RCC 7860 (cell line): ENCODE results near the gene SAP25.
"Not testable (repeated sequence)": the region's sequence is repeated elsewhere in the genome, so short reads cannot be mapped to it uniquely, and the experiment has no call there.

Experiments
- DNase-seq: peaks from one replicate; pipeline ENCODE4 v3.0.0-alpha.2; 2015; ENCODE audit warnings: low spot score
- FAIRE-seq: peaks from 2 replicates; lab custom pipeline; 2012; peaks lifted over from hg19 to GRCh38; lab: Jason Lieb, UNC

SAP25 gene

DNA sequence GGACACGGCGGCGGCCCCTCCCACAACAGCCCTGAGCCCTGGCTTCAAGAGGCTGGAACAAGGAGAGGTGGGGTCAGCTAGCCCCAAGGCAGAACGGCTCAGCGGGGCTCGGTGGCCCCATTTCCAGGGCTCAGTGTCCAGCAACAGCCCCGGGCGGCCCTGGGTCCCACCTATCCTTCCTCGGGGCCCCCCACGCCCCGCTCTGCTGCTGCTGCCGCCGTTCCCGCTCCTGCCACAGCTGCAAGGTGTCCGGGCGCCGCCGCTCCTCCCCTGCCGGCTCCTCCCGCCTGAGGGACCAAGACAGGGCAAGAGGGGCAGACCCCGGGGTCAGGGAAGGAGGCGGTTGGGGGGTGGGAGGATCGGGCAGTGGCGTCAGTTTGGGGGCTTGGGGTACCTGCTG, 3.4 kb upstream of the SAP25 start:
- no peak for FAIRE-seq

DNA sequence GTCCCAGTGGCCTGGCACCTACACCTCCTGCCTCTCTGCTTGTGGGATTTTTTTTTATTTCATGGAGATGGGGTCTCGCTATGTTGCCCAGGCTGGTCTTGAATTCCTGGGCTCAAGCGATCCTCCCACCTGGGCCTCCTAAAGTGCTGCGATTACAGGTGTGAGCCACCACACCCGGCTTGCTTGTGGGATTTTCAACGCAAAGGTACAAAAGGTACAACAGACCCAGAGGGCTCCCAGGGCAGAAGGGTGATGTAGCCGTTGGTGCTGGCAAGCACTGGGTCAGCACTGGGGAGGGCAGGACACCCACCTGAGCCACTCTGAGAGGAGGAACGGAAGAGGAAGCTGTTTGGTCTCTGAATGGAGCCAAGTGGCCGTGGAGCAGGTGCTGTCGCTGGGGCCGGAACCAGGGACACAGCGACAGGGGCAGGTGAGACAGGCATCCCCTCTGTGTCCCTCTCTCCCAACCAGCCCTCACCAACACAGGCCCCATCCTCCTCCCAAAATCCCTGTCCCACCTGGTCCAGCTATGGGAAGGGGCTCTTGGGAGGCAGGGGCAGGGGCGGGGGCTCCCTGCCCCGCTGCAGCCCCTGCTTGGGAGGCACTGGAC, 2.8 kb upstream of the SAP25 start:
- no peak for FAIRE-seq

More for the DNA sequence above, 3.4 kb upstream of the SAP25 start:
- DNase-seq: no peak

DNA sequence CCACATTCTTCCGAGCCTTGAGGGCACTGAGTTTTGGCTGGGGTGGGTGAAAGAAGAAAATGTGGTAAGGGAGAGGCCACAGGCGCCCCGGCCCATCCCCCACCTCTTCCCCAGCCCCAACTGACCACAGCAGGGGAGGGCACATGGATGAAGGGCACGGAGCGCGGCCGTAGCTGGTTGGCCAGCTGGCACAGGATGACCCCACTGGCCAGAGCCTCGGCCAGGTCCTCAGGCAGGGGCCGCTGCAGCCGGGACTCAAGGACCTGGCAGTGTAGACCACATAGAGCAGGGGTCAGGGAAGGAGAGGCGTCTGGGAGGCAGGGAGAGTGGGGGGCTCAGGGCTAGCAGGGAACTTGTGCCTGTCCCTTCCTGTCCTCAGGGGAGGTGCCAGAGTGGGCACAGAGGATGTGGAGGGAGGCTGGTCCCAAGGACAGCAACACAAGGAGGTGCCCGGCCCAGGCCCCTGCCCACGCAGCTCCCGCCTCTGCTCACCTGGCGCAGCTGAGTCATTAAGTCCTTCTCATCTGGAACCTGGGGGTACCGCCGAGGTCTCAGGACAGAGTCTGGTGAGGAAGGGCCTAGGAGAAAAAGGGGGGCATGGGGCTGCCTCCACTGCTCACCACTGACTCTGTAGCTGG, 2.2 kb upstream of the SAP25 start:
- no peak for DNase-seq
- no peak for FAIRE-seq

More for the DNA sequence above, 2.8 kb upstream of the SAP25 start:
- DNase-seq: no peak

DNA sequence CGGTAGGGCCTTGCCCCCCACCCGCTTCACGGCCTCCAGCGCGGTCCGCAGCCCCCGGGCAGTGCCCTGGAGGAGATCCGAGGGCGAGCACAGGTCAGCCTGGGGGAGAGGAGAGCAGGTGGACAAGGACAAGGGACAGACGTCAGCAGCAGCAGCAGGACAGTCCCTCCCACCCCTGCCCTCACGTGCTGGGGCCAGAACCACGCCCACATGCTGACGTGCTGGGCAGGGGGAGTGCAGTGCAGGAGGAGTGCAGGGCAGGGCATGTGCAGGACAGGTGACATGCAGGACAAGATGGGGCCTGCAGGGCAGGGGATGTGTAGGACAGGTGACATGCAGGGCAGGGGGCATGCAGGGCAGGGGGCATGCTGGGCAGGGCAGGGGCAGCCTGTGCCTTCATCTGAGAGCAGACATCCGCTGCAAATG, 1.5 kb upstream of the SAP25 start:
- DNase-seq (no peak), FAIRE-seq (no peak)

DNA sequence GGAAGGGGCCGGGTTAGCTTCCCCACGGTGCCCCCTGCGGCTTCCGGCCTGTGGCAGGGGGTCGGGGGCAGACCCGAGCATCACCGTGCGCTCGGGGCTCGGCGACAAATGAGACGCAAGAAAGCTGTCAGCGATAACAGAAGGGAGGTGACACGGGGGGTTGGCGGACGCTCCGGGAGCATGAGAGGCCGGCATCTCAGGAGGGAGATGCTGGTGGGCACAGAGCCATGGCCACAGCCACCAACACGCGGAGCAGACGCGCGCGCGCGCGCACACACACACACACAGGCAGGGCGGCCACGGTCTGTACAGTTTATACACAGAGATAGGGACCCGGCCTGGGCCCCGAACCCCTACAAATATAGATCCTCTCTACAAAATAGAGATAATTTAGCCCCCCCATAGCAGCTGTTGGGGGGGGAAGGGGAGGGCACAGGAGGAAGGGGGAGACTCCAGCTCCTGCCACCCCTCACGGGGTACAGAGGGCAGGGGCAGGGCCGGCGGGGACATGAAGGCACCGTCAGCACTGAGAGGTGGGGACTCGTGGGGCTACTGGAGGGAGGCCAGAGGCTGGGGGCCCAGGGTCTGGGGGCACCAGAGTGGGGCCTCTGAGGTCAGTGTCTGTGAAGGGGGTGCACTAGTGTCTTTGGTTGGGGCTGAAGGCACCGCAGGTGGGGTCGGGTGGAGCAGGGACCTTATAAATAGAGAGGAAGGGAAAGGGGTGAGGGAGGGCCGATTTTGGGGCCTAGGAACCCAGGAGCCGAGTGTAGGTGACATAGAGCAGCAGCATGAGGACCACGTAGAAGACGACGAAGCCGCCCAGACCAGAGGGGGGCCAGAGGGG, 884 bp upstream of the SAP25 start:
- DNase-seq: no peak
- FAIRE-seq: no peak

DNA sequence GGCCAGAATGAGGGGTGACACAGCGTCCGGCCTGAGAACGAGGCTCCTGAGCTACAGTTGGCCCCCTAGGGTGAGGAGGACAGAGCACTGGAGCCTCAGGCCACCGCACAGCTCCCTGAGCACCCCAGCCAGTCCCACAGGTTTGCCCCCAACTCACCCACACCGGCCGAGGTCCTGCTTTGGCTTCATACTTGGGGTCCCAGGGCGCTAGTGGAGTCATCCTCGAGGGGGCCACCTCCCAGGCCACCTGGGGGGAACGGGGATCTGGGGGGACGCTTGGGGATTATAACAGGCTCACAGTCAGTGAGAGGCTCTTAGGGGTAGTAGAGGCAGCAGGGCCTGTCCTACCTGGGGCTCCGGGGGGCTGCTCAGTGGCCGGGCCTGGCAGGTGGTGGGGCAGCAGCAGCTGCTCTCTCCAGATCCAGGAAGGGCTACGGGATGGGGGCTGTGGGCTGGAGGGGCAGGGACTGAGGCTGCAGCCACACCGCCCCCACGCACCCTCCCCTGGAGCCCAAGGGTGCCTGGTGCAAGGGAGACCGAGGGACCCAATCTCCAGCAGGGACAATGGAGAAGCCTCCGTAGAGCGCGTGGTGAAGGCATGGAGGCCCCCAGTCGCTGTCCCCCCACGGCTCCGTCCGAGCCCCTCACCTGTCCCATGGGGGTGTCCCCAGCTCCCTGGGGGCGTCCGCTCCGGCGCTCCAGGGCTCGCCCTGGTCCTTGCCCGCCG, 588 bp downstream of the SAP25 start:
- DNase-seq (no peak), FAIRE-seq (no peak)

DNA sequence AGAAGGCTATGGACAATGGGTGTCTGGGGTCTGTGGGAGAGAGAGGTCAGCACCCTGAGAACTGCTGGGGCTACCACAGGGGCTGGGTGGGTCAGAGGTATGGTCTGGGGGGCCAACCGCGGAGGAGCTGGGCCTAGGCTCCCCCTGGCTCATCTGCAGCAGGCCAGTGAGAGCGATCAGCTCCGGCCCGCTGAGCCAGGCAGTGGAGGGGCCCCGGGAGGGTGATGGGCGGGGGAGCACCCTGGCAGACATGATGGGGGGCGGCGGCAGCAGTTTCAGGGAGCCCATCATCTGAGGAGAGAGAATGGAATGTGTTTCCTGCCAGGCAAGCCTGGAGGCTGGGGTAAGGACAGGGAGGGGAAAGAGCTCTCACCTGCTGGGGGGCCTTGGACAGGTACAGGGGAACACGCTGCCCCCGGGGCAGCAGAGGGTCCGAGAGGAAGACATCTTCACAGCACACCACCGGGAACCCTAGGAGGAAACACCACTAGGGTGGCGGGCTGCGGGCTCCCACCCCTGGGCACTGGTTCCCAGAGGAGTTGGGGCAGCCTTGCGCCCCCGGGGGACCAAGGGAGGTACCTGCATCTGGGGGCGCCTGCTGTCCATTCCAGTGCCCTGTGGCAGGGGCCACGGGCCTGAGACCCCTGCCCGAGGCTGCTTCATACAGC, 1.3 kb downstream of the SAP25 start:
- FAIRE-seq: no peak
- DNase-seq: no peak

DNA sequence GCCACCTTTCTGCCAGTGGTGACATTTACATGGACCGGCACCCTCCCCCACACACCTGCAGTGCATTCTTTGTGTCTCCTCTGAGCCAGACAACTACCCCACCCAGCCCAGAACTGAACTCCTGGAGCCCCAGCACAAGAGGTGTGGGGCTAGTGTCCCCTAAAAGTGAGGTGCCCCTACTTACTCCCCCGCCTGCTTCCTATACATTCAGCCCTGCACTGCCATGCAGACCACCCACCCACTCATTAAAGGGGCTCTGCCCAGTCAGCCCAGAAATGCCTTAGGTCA, 1.9 kb downstream of the SAP25 start:
- no peak for FAIRE-seq
- DNase-seq: no peak

DNA sequence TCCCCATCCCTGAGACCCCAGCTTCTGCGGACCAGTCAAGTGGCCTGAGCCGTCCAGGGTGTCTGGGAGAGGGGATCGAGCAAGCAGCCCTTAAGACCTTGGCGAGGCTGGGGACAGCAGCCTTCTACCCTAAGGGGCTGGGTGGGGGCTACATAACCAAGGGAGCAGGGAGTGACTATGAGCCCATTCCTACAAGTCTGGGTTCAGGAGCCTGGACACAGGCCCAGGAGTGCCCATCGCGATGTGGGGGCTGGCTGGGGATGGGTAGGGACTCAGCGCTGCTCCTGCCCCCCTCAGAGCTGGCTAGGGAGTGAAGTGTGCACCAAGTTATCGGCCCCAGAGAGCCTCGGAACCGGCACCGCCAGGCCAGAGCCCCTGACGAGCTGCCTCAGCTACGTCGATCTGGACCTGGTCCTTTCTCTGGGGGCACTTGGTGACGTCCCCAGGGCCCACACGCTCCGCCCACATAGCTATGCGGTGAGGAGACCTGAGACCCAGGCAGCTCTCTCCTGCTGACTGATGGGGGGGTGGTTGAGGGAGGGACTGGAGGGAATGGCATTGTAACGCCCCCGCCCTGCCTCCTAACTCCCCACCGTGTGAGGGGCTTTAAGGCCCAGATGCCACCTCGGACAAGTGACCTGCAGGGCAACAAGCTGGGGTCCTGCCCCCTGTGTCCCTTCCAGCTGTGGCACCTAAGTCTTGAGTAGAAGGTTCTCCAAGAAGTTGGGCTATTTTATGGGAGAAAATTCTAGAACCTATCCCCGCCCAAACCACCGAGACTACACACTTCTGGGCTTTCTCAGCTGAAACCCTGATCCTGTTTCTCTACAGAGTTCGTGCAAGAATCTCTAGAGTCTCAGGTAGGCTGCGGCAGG, 2.5 kb downstream of the SAP25 start:
- DNase-seq: no peak
- no peak for FAIRE-seq

DNA sequence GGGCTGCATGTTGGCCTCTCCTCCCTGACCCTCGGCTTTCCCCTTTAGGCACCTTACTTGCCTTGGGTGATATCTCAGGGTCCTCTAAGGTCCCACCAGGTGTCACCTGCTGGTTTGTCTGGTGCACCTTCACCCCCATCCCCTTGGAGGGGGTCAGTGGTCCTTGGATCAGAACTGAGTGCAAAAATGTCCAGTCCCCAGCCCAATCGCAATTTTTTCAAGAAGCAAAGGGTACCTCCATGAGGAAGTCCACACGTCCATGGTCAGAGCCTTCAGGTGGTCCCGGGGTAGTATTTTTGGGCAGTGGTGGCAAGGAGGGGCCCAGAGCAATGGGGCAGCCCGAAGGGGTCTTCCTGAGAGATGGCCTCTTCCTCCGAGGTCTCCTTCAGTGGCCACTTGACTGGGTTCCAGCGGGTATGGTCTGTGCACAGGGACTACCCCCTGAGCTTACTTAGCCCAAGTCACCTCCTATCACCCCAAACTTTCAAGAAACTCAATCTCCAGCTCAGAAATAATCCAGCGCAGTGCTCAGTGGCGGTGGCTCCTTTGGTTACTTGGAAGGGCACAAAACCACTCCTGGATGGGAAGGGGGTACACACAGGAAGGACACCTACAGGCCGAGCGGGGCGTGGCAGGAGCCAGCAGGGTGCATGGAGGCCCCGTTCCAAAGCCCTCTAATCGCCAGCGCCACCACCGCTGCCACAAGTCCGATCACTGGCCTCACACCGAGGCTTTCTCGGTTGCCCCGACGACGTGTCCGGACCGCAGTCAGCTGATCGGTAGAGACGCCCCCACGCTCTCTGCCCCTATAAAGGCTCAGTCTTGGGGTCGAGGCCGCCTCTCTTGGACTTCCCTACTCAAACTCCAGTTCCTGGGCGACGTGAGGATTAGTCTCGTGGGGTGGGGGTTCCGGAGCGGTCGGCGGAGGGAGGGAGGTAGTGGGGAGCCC, 4.5 kb downstream of the SAP25 start:
- no peak for FAIRE-seq
- no peak for DNase-seq

DNA sequence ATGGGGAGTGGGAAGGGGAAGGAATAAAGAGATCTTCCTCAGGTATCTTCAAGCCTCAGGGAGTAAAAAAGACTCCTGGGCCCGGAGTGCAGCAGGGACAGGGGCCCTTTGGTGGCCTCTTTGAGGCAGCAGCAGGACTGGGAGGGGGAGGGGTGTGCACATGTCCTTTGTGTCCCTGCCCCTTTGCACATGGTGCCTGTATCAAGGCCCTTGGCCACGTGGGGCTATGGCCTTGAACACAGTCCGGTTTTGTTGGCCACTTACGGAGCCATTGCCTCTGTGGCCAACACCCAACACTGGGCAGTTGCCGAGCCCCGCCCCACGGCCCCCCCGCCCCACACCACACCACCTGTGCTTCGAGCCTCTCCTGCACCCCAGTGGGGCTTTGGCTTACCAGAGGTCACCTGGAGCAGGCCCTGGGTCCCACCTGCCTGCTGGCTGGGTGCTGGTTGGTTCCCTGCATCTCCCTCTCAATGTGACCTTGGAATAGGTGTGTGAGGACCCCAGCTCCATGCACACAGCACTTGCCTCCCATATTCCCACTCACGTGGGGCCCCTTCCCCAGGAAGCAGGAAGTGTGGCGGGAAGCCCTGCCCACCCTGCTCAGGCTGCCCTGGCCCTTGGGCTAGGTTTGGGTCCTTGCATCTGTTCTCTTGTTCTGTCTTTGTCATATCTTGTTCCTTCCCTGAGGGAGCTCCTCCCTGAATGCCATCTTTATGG, 5.4 kb downstream of the SAP25 start:
- no peak for DNase-seq

DNA sequence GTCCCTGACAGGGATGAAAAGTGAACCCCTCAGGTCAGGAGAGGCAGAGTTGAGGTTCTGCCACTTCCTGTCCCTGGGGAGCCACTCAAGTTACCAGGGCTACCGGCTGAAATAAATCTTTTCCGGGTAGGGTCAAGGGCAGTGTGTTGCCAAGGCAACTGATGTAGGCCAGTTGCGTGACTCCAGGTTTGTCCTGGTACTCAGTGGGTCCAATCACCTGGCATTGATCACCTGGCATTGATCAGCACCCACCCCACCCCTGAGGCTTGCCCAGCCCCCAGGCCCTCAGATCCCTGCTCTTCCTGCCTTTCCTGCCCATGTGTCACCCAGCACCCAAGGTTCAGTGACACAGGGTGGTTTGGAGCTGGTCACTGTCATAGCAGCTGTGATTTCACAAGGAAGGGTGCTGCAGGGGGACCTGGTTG, 5.9 kb downstream of the SAP25 start:
- no peak for DNase-seq
- FAIRE-seq: no peak

More for the DNA sequence above, 5.4 kb downstream of the SAP25 start:
- no peak for FAIRE-seq

DNA sequence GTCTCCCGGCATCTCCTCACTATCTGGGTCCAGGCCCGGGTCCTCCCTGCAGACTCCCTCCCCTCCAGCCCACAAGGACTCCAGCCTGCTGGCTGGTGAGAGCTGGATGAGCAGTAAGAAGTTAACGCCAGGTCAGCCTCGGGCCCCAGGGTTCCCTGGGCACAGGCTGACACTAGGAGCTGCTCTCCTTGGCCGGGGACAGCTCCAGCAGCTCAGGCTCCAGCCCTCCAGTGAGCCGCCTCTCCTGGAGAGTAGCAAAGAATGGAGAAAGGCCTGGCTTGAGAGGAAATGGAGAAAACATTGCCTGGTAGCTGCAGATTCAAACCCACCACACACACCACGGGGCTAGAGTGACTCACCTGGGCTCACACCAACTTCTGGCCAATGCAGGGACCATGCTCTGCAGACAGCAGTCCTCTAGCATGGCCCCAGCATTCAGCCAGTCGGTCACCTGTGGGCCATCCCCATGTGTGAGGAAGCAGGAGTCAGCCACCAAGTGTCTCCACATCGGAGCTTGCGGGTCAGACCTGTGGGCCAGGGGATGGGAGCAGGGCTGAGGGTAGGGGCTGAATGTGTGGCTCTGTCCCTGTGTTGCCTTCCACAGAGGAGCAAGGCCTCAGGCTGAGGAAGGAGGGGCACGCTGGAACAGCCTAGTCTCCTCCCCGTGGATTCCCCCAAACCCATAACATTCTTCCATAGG, 6.5 kb downstream of the SAP25 start:
- FAIRE-seq (no peak), DNase-seq (no peak)

DNA sequence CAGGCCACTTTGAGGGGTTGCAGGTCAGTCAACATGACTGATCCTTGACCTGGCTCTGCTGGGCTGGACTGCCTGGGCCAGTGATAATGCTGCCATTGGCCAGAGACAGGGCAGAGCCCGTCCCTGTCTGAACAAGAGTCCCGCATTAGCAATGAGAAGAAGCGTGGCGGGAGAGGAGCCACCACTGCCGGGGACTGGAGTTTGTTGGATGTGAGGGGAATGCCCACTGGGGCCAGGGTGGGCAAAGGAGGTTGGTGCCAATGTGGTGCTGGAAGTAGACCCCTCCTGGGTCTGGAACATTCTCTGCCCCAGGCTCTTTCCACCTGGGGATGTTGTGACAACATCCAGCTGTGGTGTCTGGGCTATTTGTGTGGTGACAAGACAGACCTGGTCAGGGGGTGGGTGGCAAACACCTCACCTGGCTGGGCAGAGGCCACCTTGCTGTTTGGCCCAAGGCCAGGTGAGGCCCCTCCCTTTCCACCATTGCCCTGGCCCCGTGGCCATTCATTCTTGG, 7.6 kb downstream of the SAP25 start:
- no peak for FAIRE-seq
- DNase-seq: no peak

DNA sequence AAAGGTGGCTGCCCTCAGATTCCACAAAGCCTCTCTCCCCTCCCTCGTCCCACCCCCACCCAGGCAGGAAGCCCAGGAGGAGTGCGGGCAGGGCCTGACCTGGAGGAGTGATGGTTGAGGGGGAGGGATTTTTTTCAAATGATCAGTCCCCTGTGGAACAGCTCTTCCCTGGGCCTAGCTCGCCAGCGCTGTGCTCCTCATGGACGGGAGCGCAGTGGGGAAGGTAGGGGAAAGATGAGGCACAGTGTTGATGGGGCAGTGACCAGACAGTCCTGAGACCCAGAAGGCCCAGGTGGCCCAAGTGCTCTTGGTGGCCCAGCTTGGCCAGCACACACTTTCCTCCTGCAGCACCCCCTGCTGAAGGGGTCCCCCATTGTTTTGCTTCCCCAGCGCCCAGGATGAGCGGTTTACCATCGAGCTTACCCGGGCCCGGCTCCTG, 8.5 kb downstream of the SAP25 start:
- no peak for FAIRE-seq
- no peak for DNase-seq

DNA sequence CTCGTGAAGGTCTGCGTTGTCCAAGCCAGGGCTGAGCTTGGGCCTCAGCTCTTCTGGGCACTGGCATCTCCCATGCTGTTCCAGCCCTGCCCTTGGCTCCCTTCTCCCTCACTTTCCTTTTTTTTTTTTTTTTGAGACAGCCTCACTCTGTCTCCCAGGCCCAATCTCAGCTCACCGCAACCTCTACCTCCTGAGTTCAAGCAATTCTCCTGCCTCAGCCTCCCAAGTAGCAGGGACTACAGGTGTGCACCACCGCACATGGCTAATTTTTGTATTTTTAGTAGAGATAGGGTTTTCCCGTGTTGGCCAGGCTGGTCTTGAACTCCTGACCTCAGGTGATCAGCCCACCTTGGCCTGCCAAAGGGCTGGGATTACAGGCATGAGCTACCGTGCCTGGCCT, 9.3 kb downstream of the SAP25 start:
- FAIRE-seq, DNase-seq: not testable (repeated sequence)

DNA sequence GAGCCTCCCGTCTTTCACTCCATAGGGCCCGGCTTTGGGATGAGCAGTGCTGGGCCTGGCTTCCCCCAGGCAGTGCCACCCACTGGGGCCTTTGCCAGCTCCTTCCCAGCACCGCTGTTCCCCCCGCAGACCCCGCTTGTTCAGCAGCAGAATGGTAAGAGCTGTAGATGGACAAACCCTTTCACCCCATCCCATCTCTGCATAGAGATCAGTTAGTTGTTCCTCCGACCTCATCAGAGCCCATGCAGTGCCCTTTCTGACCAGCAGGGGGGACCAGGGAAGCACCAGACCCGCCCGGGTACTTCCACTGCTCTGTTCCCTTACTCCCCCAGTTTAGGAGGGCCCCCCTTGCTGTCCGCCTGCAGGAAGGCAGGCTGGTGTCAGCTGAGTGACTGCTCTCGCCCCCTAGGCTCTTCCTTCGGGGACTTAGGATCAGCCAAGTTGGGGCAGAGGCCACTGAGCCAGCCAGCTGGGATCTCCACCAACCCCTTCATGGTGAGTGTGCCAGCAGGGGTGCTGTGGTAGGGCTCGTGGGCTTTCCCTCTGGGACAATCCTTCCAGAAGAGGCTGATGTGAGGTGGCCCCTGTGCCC, 9.8 kb downstream of the SAP25 start:
- DNase-seq (peak; percentile 46), FAIRE-seq (no peak)
